ENCODE measurements around the gene TEX55.

DNA sequence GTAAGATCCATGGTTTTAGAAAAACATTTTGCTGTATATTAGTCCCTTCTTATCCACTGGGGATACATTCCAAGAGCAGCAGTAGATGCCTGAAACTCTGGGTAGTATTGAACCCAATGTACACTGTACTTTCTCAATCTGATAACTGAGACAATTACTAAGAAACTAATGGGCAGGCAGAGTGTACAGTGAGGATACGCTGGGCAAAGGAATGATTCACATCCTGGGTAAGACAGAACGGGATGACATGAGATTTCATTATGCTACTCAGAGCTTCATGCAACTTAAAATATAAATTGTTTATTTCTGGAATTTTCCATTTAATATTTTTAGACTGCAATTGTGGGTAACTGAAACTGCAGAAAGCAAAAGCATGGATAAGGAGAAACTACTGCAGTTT lies 46.2 kb upstream of the TEX55 start:
- TF ChIP-seq POLR2A (IDR thresholded peaks at IDR 0.05) = no peak
- TF ChIP-seq, protein P1, sequence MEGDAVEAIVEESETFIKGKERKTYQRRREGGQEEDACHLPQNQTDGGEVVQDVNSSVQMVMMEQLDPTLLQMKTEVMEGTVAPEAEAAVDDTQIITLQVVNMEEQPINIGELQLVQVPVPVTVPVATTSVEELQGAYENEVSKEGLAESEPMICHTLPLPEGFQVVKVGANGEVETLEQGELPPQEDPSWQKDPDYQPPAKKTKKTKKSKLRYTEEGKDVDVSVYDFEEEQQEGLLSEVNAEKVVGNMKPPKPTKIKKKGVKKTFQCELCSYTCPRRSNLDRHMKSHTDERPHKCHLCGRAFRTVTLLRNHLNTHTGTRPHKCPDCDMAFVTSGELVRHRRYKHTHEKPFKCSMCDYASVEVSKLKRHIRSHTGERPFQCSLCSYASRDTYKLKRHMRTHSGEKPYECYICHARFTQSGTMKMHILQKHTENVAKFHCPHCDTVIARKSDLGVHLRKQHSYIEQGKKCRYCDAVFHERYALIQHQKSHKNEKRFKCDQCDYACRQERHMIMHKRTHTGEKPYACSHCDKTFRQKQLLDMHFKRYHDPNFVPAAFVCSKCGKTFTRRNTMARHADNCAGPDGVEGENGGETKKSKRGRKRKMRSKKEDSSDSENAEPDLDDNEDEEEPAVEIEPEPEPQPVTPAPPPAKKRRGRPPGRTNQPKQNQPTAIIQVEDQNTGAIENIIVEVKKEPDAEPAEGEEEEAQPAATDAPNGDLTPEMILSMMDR (IDR thresholded peaks at IDR 0.05) = no peak
